ENCODE measurements around the gene C14orf119. TPM values are rescaled to one million over a fixed set of nuclear protein-coding genes. Genes with fewer than 3 reads are reported as not detected.

Gene C14orf119
- total RNA-seq, 2 donors from 2014 or later: 18.0 to 18.4 TPM

- no peak overlapping the region for H3K27ac ChIP-seq
- H3K4me1 ChIP-seq (ENCODE audit: control insufficient read depth in 1 of 2, low read depth in 2 of 2): peaks cover 0 to 11% of the 10 kb centered on the region in 2 donors
- peaks cover 18% of the 10 kb centered on the region for H3K36me3 ChIP-seq
- ATAC-seq (ENCODE audit: insufficient number of reproducible peaks, low FRiP score, low read depth) (no peak), DNase-seq (ENCODE audit: low spot score) (no peak)
- TF ChIP-seq, protein P1, sequence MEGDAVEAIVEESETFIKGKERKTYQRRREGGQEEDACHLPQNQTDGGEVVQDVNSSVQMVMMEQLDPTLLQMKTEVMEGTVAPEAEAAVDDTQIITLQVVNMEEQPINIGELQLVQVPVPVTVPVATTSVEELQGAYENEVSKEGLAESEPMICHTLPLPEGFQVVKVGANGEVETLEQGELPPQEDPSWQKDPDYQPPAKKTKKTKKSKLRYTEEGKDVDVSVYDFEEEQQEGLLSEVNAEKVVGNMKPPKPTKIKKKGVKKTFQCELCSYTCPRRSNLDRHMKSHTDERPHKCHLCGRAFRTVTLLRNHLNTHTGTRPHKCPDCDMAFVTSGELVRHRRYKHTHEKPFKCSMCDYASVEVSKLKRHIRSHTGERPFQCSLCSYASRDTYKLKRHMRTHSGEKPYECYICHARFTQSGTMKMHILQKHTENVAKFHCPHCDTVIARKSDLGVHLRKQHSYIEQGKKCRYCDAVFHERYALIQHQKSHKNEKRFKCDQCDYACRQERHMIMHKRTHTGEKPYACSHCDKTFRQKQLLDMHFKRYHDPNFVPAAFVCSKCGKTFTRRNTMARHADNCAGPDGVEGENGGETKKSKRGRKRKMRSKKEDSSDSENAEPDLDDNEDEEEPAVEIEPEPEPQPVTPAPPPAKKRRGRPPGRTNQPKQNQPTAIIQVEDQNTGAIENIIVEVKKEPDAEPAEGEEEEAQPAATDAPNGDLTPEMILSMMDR (IDR thresholded peaks at IDR 0.05): no peak
- H3K9me3 ChIP-seq: no peaks in the 10 kb centered on the region
- H3K27me3 ChIP-seq (replicated peaks; ENCODE audit: insufficient read depth): no peaks in the 10 kb centered on the region
- no peak overlapping the region for H3K4me3 ChIP-seq
Observed at GRCh38 chr14:23130871-23131270, 35.6 kb downstream of the C14orf119 start.

DNA sequence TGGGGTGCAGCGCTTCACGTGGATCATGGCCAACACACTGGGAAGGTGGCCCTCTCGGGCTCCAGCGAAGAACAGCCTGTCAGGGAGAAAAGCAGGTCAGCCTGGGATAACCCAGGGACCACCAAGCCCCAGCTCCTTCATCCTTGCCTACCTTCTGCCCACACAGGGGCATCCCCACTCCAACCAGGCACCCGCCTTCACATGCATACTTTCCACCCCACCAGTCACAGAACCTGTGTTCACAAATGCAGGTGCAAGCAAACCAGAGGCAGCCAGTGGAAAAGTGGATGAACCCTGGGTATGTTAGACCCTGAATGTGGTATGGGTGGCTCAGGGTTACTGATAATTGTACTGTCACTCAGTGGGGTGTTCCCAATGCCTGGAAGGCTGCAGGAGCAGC is 36.2 kb downstream of the C14orf119 start:
- Histone ChIP-seq H3K36me3 (peaks cover 18% of the 10 kb centered on the region), H3K4me1 (ENCODE audit: control insufficient read depth in 1 of 2, low read depth in 2 of 2) (peaks cover 0 to 5% of the 10 kb centered on the region in 2 donors), H3K27ac (no peak overlapping the region), H3K4me3 (no peak overlapping the region), H3K9me3 (no peaks in the 10 kb centered on the region), H3K27me3 (replicated peaks; ENCODE audit: insufficient read depth) (no peaks in the 10 kb centered on the region)
- no peak for DNase-seq (ENCODE audit: low spot score)
- no peak for ATAC-seq (ENCODE audit: insufficient number of reproducible peaks, low FRiP score, low read depth)
- TF ChIP-seq, protein P1 (IDR thresholded peaks at IDR 0.05): no peak

DNA sequence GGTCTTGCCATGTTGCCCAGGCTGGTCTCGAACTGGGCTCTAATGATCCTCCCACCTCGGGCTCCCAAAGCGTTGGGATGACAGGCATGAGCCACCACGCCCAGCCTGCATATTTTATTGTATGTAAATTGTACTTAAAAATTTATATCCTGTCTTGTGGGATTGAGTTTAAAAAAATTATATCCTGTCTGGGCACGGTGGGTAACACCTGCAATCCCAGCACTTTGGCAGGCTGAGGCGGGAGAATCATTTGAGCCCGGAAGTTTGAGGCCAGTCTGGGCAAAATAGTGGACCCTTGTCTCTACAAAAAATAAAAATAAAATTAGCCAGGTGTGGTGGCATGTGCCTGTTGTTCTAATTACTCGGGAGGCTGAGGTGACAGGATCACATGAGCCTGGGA is 37.7 kb downstream of the C14orf119 start:
- DNase-seq (ENCODE audit: low spot score) (no peak), ATAC-seq (ENCODE audit: insufficient number of reproducible peaks, low FRiP score, low read depth) (no peak)
- TF ChIP-seq, protein P1 (IDR thresholded peaks at IDR 0.05): no peak
- Histone ChIP-seq H3K27ac (no peak overlapping the region), H3K9me3 (no peaks in the 10 kb centered on the region), H3K4me1 (ENCODE audit: control insufficient read depth in 1 of 2, low read depth in 2 of 2) (peaks cover 0 to 3% of the 10 kb centered on the region in 2 donors), H3K27me3 (replicated peaks; ENCODE audit: insufficient read depth) (no peaks in the 10 kb centered on the region), H3K36me3 (peaks cover 27% of the 10 kb centered on the region), H3K4me3 (no peak overlapping the region)

- ATAC-seq (ENCODE audit: insufficient number of reproducible peaks, low FRiP score, low read depth) (no peak), DNase-seq (ENCODE audit: low spot score) (no peak)
- TF ChIP-seq, protein P1 (IDR thresholded peaks at IDR 0.05): no peak
- no peaks in the 10 kb centered on the region for H3K27me3 ChIP-seq (replicated peaks; ENCODE audit: insufficient read depth)
- no peaks in the 10 kb centered on the region for H3K9me3 ChIP-seq
- H3K4me1 ChIP-seq (ENCODE audit: control insufficient read depth in 1 of 2, low read depth in 2 of 2): peaks cover 0 to 2% of the 10 kb centered on the region in 2 donors
- H3K4me3 ChIP-seq: no peak overlapping the region
- no peak overlapping the region for H3K27ac ChIP-seq
- peaks cover 30% of the 10 kb centered on the region for H3K36me3 ChIP-seq
Observed at GRCh38 chr14:23136566-23137133, 41.3 kb downstream of the C14orf119 start.

DNA sequence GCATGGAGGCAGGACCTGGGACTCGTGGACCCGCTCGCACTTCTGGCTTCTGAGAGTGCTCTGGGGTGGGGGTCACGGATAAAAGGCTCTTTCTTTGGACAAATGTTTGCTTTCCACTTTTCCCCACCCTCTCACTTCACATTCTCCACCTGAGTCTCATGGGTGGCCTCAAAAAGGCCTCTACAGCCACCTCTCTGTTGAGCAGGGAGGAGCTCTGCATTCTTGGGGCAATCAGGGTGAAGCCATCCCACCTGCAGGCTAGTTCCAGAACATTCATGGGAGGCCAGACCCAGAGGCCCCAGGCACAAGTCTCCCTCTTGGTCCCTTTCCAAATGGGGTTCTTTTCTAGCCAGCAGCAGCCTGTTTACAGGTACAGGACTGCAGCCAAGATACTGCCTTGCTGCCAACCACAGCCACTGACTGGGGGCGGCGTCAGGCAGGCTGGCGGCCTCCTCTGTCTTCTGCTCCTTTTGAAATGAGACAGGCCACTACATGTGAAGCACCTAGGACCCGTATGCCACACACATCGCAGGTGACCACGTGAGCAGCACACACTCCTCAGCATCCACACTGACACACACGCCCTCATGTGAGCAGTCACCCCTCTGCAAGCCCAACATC is 42.0 kb downstream of the C14orf119 start:
- Histone ChIP-seq H3K27ac (no peak overlapping the region), H3K9me3 (no peaks in the 10 kb centered on the region), H3K27me3 (replicated peaks; ENCODE audit: insufficient read depth) (no peaks in the 10 kb centered on the region), H3K4me3 (no peak overlapping the region), H3K36me3 (peaks cover 30% of the 10 kb centered on the region), H3K4me1 (ENCODE audit: control insufficient read depth in 1 of 2, low read depth in 2 of 2) (peaks cover 0 to 9% of the 10 kb centered on the region in 2 donors)
- DNase-seq (ENCODE audit: low spot score): no peak
- ATAC-seq (ENCODE audit: insufficient number of reproducible peaks, low FRiP score, low read depth): no peak
- TF ChIP-seq, protein P1 (IDR thresholded peaks at IDR 0.05): no peak
